Loucy (cell line): ENCODE results near the gene PRCD.
A peak's percentile ranks its signal among the peaks of the same experiment; 100 is the strongest.

Experiments used
- H2AFZ ChIP-seq: fragments of 200-600 bp; sonication (generic); 2 replicates; pipeline ENCODE4 v1.6.0; 2016; ENCODE audit warnings: antibody characterized with exemption, mild to moderate bottlenecking, low read length, moderate library complexity
- H3F3A ChIP-seq: fragments of 200-600 bp; 2 replicates; pipeline ENCODE4 v1.6.0; 2016; ENCODE audit warnings: antibody characterized with exemption, low read depth, mild to moderate bottlenecking
- H3K27me3 ChIP-seq: fragments of 200-600 bp; sonication (generic); 2 replicates; pipeline ENCODE4 v1.6.1; 2014; ENCODE audit warnings: low read length, mild to moderate bottlenecking; ENCODE audit not compliant: insufficient read depth, poor library complexity, severe bottlenecking
- H3K36me3 ChIP-seq: fragments of 200-600 bp; sonication (generic); 2 replicates; pipeline ENCODE4 v1.6.1; 2016; ENCODE audit warnings: low read length; ENCODE audit not compliant: insufficient read depth
- H3K4me1 ChIP-seq: fragments of 200-600 bp; sonication (generic); 2 replicates; pipeline ENCODE4 v1.5.1; 2014; ENCODE audit warnings: low read length, mild to moderate bottlenecking; ENCODE audit not compliant: insufficient read depth, poor library complexity, severe bottlenecking
- H3K4me2 ChIP-seq: fragments of 200-600 bp; sonication (generic); 2 replicates; pipeline ENCODE4 v1.6.0; 2014; ENCODE audit warnings: antibody characterized with exemption, low read length, low read depth, mild to moderate bottlenecking; ENCODE audit not compliant: poor library complexity, severe bottlenecking
- H3K4me3 ChIP-seq: fragments of 200-600 bp; sonication (generic); 2 replicates; pipeline ENCODE4 v1.5.1; 2014; ENCODE audit warnings: low read length, mild to moderate bottlenecking, mixed read lengths; ENCODE audit not compliant: poor library complexity, severe bottlenecking
- H3K79me2 ChIP-seq: fragments of 200-600 bp; sonication (generic); 2 replicates; pipeline ENCODE4 v1.6.1; 2014; ENCODE audit warnings: low read length; ENCODE audit not compliant: insufficient read depth
- H3K9ac ChIP-seq: fragments of 200-600 bp; sonication (generic); 2 replicates; pipeline ENCODE4 v1.6.0; 2014; ENCODE audit warnings: mild to moderate bottlenecking, low read depth, low read length, moderate library complexity; ENCODE audit not compliant: poor library complexity, severe bottlenecking
- H3K9me2 ChIP-seq: fragments of 200-600 bp; sonication (generic); replicated peaks from 2 replicates; pipeline ENCODE4 v1.6.1; 2016; ENCODE audit warnings: low read depth, low read length, mixed read lengths
- H3K9me3 ChIP-seq: fragments of 200-600 bp; sonication (generic); 2 replicates; pipeline ENCODE4 v1.6.1; 2014; ENCODE audit warnings: mild to moderate bottlenecking, antibody characterized with exemption, low read length, low read depth; ENCODE audit not compliant: insufficient read depth
- H4K20me1 ChIP-seq: fragments of 200-600 bp; sonication (generic); 2 replicates; pipeline ENCODE4 v1.6.0; 2014; ENCODE audit warnings: antibody characterized with exemption, low read length, mild to moderate bottlenecking; ENCODE audit not compliant: insufficient read depth, poor library complexity, severe bottlenecking
- EZH2phosphoT487 ChIP-seq: fragments of 200-600 bp; IDR thresholded peaks from 2 replicates; pipeline ENCODE4 v1.6.1; 2018; ENCODE audit warnings: antibody characterized with exemption, mild to moderate bottlenecking, moderate library complexity, borderline replicate concordance
- TF ChIP-seq, protein P1 (sequence below): fragments of 200-600 bp; sonication (generic); conservative IDR thresholded peaks from 2 replicates; pipeline ENCODE4 v1.5.1; 2014; ENCODE audit warnings: mild to moderate bottlenecking, antibody characterized with exemption, low read length

PRCD gene

DNA sequence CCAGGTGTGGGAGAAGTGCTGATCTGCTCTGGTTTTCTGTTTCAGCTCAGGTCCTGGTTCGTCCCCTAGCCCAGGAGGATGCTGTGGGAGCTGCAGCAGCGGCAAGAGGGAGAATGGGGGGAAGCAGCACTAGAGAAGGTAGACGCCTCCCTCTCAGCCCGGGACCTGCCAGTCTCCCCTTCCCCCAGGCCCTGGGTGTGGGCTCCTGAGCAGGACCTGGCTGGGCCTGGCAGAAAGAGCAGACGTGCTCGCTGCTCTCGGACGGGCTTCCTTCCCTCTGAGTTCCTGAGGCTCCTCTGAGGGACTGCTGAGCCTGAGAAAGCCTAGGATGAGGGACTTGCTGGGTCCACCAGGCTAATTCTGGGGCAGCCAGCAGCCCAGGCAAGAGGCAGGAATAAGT is 3.1 kb downstream of the PRCD start:
- Histone ChIP-seq H3K9me2 (no peaks in the 10 kb centered on the region), H3K4me1 (peaks cover 62% of the 10 kb centered on the region), H3K27me3 (no peaks in the 10 kb centered on the region), H3K79me2 (no peaks in the 10 kb centered on the region; the same call in 1 of the 2 replicates), H3K4me2 (no peak overlapping the region), H2AFZ (no peak overlapping the region), H4K20me1 (no peaks in the 10 kb centered on the region), H3K36me3 (no peaks in the 10 kb centered on the region), H3K9ac (peak overlapping the region; percentile 69), H3K9me3 (no peaks in the 10 kb centered on the region), H3K4me3 (no peak overlapping the region), H3F3A (peaks cover 1% of the 10 kb centered on the region; the same call in 1 of the 2 replicates)
- no peak for TF ChIP-seq EZH2phosphoT487
- TF ChIP-seq, protein P1, sequence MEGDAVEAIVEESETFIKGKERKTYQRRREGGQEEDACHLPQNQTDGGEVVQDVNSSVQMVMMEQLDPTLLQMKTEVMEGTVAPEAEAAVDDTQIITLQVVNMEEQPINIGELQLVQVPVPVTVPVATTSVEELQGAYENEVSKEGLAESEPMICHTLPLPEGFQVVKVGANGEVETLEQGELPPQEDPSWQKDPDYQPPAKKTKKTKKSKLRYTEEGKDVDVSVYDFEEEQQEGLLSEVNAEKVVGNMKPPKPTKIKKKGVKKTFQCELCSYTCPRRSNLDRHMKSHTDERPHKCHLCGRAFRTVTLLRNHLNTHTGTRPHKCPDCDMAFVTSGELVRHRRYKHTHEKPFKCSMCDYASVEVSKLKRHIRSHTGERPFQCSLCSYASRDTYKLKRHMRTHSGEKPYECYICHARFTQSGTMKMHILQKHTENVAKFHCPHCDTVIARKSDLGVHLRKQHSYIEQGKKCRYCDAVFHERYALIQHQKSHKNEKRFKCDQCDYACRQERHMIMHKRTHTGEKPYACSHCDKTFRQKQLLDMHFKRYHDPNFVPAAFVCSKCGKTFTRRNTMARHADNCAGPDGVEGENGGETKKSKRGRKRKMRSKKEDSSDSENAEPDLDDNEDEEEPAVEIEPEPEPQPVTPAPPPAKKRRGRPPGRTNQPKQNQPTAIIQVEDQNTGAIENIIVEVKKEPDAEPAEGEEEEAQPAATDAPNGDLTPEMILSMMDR: no peak

DNA sequence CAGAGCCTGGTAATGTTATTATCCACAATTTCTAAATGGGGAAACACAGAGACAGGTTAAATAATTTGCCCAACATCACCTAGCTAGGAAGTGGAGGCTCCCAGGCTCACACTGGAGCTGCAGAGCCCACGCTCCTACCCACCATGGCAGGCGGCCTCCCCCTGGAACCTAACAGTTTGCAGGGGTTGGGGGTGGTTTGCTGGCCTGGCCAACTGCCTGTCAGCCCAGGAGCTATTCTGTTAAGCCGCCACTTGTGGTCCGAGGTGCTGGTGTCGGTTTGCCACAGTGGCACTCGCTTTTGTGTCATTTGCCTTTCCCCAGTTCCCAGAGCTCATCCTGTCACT is 3.6 kb downstream of the PRCD start:
- peak overlapping the region; percentile 69 for H3K9ac ChIP-seq
- H3K9me2 ChIP-seq: no peaks in the 10 kb centered on the region
- H4K20me1 ChIP-seq: no peaks in the 10 kb centered on the region
- H3K4me1 ChIP-seq: peaks cover 67% of the 10 kb centered on the region
- no peaks in the 10 kb centered on the region for H3K36me3 ChIP-seq
- H3K4me2 ChIP-seq: no peak overlapping the region
- no peak overlapping the region for H3K4me3 ChIP-seq
- H2AFZ ChIP-seq: no peak overlapping the region
- TF ChIP-seq EZH2phosphoT487: no peak
- TF ChIP-seq, protein P1: no peak
- no peaks in the 10 kb centered on the region for H3K27me3 ChIP-seq
- H3K9me3 ChIP-seq: no peaks in the 10 kb centered on the region
- H3K79me2 ChIP-seq: peaks cover 4% of the 10 kb centered on the region; the same call in 1 of the 2 replicates
- peaks cover 2% of the 10 kb centered on the region; the same call in 1 of the 2 replicates for H3F3A ChIP-seq

DNA sequence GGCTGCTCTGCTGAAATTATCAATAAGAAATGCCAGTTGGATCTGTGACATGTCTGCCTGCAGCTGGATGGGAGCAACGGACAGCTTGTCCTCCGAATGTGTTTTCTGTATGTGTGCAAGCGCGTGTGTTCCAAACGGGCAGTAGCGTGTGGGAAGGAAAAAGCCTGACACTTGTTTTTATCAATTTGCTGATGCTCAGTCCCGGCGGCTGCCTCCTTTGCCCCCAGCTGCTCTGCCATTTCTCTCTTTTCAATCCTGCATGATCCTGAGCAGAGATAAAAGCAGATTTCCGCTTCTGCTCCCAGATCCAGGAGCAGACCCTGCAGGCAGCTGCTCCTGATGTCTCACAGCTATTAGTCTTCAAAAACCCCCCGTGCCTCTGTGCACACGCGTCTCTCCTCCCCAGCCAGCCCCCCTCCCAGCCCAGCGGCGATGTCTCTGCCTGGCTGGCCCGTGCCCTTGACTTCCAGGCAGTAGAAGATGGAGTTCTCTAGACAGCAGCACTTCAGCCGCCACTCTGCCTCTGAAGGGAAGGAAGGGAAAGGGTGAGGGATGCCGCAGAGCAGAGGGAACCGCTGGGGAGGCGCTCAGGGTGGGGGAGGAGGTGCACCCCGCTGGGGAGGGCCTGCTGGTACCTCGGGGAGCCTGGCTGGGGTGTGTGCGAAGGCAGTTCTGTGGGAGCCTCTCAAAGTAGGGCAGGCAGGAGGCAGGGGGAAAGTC is 4.1 kb downstream of the PRCD start:
- no peaks in the 10 kb centered on the region for H3K36me3 ChIP-seq
- H3K27me3 ChIP-seq: no peaks in the 10 kb centered on the region
- TF ChIP-seq, protein P1: no peak
- TF ChIP-seq EZH2phosphoT487: no peak
- H3K9me2 ChIP-seq: no peaks in the 10 kb centered on the region
- H3K9ac ChIP-seq: peak overlapping the region; percentile 69
- H3K79me2 ChIP-seq: peaks cover 9% of the 10 kb centered on the region; the same call in 1 of the 2 replicates
- H3K4me3 ChIP-seq: no peak overlapping the region
- H3K4me1 ChIP-seq: peaks cover 72% of the 10 kb centered on the region
- no peak overlapping the region for H3K4me2 ChIP-seq
- H3K9me3 ChIP-seq: no peaks in the 10 kb centered on the region
- no peak overlapping the region for H2AFZ ChIP-seq
- H4K20me1 ChIP-seq: no peaks in the 10 kb centered on the region
- peaks cover 2% of the 10 kb centered on the region; the same call in 1 of the 2 replicates for H3F3A ChIP-seq
